ENCODE measurements around the gene IDS. TPM values are rescaled to one million over a fixed set of nuclear protein-coding genes. Genes with fewer than 3 reads are reported as not detected.
"Not testable (repeated sequence)": the region's sequence is repeated elsewhere in the genome, so short reads cannot be mapped to it uniquely, and the experiment has no call there.

IDS gene
- total RNA-seq, 2 donors from 2014 or later: 91.1 to 93.1 TPM

DNA sequence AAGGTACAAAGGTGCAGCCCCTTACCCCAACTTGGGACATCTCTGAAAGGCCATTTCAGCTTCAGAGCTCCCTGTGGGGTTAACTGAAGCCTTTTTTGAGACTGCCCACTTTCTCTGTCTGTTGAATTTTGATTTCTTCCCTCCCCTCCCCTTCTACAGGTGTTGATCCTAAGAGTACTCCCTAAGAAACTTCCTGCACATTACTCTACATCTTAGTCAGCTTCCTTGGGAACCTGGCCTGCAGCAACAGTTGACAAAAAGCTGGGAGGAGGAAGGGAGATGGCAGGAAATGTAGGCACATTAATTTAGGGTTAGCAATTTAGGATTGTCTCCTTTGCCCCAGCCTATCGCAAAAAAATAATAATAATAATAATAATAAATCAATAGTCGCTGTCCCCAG is 1.2 kb upstream of the IDS start:
- DNase-seq (ENCODE audit: low spot score): no peak
- Histone ChIP-seq H3K4me1 (peaks cover 0 to 5% of the 10 kb centered on the region in 2 donors), H3K4me3 (no peak overlapping the region), H3K27ac (no peak overlapping the region), H3K9me3 (no peaks in the 10 kb centered on the region), H3K36me3 (no peaks in the 10 kb centered on the region), H3K27me3 (no peaks in the 10 kb centered on the region)
- TF ChIP-seq, protein P1, sequence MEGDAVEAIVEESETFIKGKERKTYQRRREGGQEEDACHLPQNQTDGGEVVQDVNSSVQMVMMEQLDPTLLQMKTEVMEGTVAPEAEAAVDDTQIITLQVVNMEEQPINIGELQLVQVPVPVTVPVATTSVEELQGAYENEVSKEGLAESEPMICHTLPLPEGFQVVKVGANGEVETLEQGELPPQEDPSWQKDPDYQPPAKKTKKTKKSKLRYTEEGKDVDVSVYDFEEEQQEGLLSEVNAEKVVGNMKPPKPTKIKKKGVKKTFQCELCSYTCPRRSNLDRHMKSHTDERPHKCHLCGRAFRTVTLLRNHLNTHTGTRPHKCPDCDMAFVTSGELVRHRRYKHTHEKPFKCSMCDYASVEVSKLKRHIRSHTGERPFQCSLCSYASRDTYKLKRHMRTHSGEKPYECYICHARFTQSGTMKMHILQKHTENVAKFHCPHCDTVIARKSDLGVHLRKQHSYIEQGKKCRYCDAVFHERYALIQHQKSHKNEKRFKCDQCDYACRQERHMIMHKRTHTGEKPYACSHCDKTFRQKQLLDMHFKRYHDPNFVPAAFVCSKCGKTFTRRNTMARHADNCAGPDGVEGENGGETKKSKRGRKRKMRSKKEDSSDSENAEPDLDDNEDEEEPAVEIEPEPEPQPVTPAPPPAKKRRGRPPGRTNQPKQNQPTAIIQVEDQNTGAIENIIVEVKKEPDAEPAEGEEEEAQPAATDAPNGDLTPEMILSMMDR (IDR thresholded peaks at IDR 0.05): no peak

DNA sequence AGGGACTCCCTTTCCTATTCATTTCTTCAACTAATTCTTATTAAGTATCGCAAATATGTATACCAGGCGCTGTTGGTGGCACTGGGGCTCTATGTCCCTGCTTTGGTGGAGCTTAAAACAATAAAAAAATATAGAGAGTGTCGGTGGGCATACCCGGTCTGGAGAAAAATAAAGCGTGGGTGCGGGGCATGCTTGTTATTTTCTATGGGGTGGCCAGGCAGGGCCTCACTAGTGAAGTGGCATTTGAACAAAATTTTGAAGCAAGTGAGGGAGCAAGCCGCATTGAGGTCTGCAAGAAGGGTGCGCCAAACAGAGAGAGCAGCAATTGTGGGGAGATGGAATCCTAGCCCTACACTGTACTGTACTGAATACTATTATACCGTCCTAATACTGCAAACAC is 565 bp upstream of the IDS start:
- Histone ChIP-seq H3K4me1 (peaks cover 0 to 5% of the 10 kb centered on the region in 2 donors), H3K4me3 (peak overlapping the region in 1 of 2 donors; percentile 65), H3K36me3 (no peaks in the 10 kb centered on the region), H3K27ac (peak overlapping the region; percentile 89), H3K27me3 (no peaks in the 10 kb centered on the region), H3K9me3 (no peaks in the 10 kb centered on the region)
- TF ChIP-seq, protein P1 (IDR thresholded peaks at IDR 0.05): no peak
- DNase-seq (ENCODE audit: low spot score): no peak

DNA sequence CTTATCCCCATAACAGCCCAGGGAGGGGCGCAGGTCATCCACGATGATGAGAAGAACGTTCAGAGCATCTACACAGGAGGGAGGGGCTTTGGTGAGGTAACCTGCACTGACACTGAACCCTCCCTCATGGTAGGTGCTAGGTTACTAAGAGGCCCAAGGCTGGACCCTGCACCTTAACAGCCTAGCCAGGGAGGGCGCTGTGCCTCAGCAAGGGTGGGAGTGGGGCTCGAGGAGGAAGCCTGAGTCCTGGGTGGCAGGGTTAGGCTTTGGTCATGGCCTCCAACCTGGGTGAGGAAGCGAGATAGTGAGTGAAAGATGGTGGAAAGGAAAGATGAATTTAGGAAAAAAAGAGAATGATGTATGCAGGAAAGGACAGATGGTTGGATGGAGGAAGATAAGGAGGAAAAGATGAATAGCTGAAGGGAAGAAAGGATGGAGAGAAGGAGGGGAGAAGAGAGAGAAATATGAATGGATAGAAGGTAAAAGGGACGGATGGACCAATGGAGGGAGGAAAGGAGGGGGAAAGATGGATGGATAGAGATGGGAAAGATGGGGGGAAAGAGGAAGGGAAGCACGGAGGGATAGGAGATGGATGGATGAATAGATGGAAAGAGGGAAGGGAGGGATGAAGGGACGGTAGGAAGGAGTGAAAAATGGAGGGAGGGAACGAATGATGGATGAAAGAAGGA is 736 bp downstream of the IDS start:
- no peak for DNase-seq (ENCODE audit: low spot score)

DNA sequence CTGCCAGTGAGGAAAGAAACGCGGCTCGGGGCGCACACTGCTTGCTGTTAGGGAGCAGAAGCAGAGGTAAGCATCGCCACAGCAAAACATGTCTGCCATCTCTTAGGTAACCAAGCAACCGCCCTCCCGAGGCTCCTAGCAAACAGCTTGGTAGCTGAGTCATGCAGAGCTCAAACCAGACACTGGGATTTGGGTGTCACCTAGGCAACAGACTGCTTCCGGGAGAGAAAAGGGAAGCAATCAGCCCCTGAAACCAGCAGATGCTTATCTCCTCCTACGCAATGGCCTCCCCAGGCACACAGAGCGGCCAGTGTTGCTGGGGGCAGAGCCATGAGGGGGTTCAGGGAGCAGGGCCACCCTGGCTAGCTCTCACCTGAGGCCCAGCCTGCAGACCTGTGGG is 1.7 kb downstream of the IDS start:
- not testable (repeated sequence) for H3K27me3 ChIP-seq, H3K36me3 ChIP-seq, H3K4me1 ChIP-seq, H3K9me3 ChIP-seq
- peak; percentile 68 for DNase-seq (ENCODE audit: low spot score)
- Histone ChIP-seq H3K27ac (peak overlapping the region; percentile 39 to 89), H3K4me3 (peak overlapping the region in 1 of 2 donors; percentile 11)

More for the DNA sequence above, 736 bp downstream of the IDS start:
- peak overlapping the region; percentile 62 to 65 for H3K4me3 ChIP-seq
- H3K27me3 ChIP-seq: no peaks in the 10 kb centered on the region
- peaks cover 0 to 5% of the 10 kb centered on the region in 2 donors for H3K4me1 ChIP-seq
- no peaks in the 10 kb centered on the region for H3K9me3 ChIP-seq
- no peaks in the 10 kb centered on the region for H3K36me3 ChIP-seq
- TF ChIP-seq, protein P1 (IDR thresholded peaks at IDR 0.05): no peak
- peak overlapping the region; percentile 89 for H3K27ac ChIP-seq

DNA sequence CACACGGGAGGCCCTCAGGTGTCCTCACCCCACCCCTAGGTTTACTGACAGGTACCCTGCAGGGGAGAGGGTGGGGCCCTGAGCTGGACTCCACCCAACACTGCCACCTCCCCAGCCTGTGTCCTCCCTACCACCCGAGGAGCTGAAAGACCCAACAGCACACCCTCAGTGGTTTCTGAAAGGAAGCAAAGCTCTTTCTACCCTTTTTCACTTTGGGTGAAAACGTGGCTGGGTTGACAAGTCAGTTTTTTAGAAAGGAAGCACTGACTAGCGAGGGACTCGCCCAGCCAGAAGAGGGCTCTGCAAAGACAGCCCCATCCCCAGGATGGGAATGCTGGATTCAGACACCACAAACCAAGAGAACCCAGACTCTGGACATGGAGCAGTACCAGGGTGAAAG is 2.2 kb downstream of the IDS start:
- not testable (repeated sequence) for H3K4me1 ChIP-seq, H3K4me3 ChIP-seq, H3K27ac ChIP-seq, H3K9me3 ChIP-seq, H3K36me3 ChIP-seq, H3K27me3 ChIP-seq
- DNase-seq (ENCODE audit: low spot score): peak; percentile 13

DNA sequence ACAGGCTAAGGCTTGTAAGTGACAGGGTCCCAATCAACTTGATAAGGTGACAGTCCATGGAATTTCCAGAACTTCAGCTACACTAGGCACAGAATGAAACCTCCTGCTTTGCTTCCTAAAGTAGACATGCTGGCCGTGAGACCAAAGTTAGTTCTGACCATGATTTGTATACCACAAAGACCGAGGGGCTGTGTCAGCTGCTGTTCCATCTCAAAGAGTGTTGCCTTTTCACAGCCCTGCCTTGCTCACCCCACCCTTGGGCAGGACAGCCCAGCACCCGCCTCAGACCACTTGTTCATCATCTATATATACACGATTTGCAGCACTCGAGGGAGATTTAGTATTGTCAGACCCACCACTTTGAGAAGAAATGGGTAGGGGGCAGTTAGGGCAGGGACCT is 5.3 kb downstream of the IDS start:
- Histone ChIP-seq H3K4me1 (no peaks in the 10 kb centered on the region), H3K27me3 (no peaks in the 10 kb centered on the region), H3K9me3 (no peaks in the 10 kb centered on the region), H3K27ac (no peak overlapping the region), H3K4me3 (no peak overlapping the region), H3K36me3 (peaks cover 37% of the 10 kb centered on the region)
- TF ChIP-seq, protein P1 (IDR thresholded peaks at IDR 0.05): no peak
- peak; percentile 50 for DNase-seq (ENCODE audit: low spot score)

DNA sequence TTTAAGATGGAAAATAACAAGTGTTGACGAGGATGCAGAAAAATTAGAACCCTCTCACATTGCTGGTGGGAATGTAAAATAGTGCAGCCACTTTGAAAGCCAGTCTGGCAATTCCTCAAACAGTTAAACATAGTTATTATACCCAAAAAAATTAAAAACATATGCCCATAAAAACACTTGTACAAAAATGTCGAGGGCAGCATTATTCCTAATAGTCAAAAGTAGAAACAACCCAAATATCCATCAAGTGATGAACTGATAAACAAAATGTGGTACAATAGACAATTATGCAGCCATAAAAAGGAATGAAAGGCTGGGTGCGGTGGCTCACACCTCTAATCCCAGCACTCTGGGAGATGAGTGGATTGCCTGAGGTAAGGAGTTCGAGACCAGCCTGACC is 6.3 kb downstream of the IDS start:
- peaks cover 0 to 2% of the 10 kb centered on the region in 2 donors for H3K4me1 ChIP-seq
- peaks cover 41% of the 10 kb centered on the region for H3K36me3 ChIP-seq

More for the DNA sequence above, 6.3 kb downstream of the IDS start:
- no peak for DNase-seq (ENCODE audit: low spot score)
- H3K4me3 ChIP-seq: no peak overlapping the region
- H3K27me3 ChIP-seq: no peaks in the 10 kb centered on the region
- no peaks in the 10 kb centered on the region for H3K9me3 ChIP-seq
- TF ChIP-seq, protein P1 (IDR thresholded peaks at IDR 0.05): no peak
- H3K27ac ChIP-seq: no peak overlapping the region

Data from right atrium auricular region (tissue), 2 donors.